GM19043 (cell line): ENCODE results near the gene SCYL1.

Source experiments
- ATAC-seq: cut with Tn5 transposase; IDR thresholded peaks from one replicate; pipeline ENCODE4 v1.9.1; 2021; ENCODE audit warnings: low read depth; ENCODE audit not compliant: unreplicated experiment

Gene SCYL1

GRCh38 chr11:65551572-65552387 lies 26.9 kb downstream of the SCYL1 start:
- no peak for ATAC-seq

GRCh38 chr11:65552388-65552951 lies 27.6 kb downstream of the SCYL1 start:
- ATAC-seq, result no peak

- no peak for ATAC-seq
Observed at GRCh38 chr11:65553301-65554001, 28.6 kb downstream of the SCYL1 start.

GRCh38 chr11:65554057-65554818 lies 29.4 kb downstream of the SCYL1 start:
- ATAC-seq, result no peak

- ATAC-seq, result no peak
Observed at GRCh38 chr11:65554842-65555430, 30.1 kb downstream of the SCYL1 start.

GRCh38 chr11:65555693-65556231 lies 30.9 kb downstream of the SCYL1 start:
- no peak for ATAC-seq

GRCh38 chr11:65556470-65557279 lies 31.8 kb downstream of the SCYL1 start:
- no peak for ATAC-seq

GRCh38 chr11:65557280-65558001 lies 32.6 kb downstream of the SCYL1 start:
- ATAC-seq, result no peak

- no peak for ATAC-seq
Observed at GRCh38 chr11:65558002-65558929, 33.4 kb downstream of the SCYL1 start, which contains the start of gene LTBP3. Gene LTBP3 (minus strand): TSS chr11:65558359. CDS start chr11:65557959, 400 bp downstream.

GRCh38 chr11:65558930-65559509 lies 34.1 kb downstream of the SCYL1 start:
- no peak for ATAC-seq

GRCh38 chr11:65559535-65559934 lies 34.7 kb downstream of the SCYL1 start:
- ATAC-seq, result no peak

- ATAC-seq, result no peak
Observed at GRCh38 chr11:65559951-65560537, 35.2 kb downstream of the SCYL1 start.

GRCh38 chr11:65560555-65561418 lies 35.9 kb downstream of the SCYL1 start:
- ATAC-seq, result no peak

- ATAC-seq, result no peak
Observed at GRCh38 chr11:65562020-65562419, 37.1 kb downstream of the SCYL1 start.

- no peak for ATAC-seq
Observed at GRCh38 chr11:65562788-65563187, 37.9 kb downstream of the SCYL1 start.

- ATAC-seq, result no peak
Observed at GRCh38 chr11:65563601-65564000, 38.7 kb downstream of the SCYL1 start.
